Measurements from ENCODE around the gene RASGEF1B.
"Not testable (repeated sequence)": the region's sequence is repeated elsewhere in the genome, so short reads cannot be mapped to it uniquely, and the experiment has no call there.

Gene RASGEF1B

GRCh38 chr4:81418572-81418971 is 53.1 kb downstream of the RASGEF1B start:
- Histone ChIP-seq H3K36me3 (ENCODE audit: control insufficient read depth, insufficient read depth, low read length) (no peaks in the 10 kb centered on the region), H3K9ac (ENCODE audit: low read length) (no peak overlapping the region), H3K4me1 (ENCODE audit: control insufficient read depth, insufficient read depth, low read length) (no peaks in the 10 kb centered on the region), H3K27ac (ENCODE audit: low read depth, low read length) (no peak overlapping the region), H3K27me3 (ENCODE audit: control insufficient read depth, insufficient read depth, low read length) (no peaks in the 10 kb centered on the region), H3K4me3 (ENCODE audit: low read length) (no peak overlapping the region)

- Histone ChIP-seq H3K36me3 (ENCODE audit: control insufficient read depth, insufficient read depth, low read length) (no peaks in the 10 kb centered on the region), H3K27me3 (ENCODE audit: control insufficient read depth, insufficient read depth, low read length) (no peaks in the 10 kb centered on the region), H3K9ac (ENCODE audit: low read length) (no peak overlapping the region), H3K4me1 (ENCODE audit: control insufficient read depth, insufficient read depth, low read length) (no peaks in the 10 kb centered on the region), H3K27ac (ENCODE audit: low read depth, low read length) (no peak overlapping the region), H3K4me3 (ENCODE audit: low read length) (no peak overlapping the region)
Measured at GRCh38 chr4:81412946-81413495, 58.7 kb downstream of the RASGEF1B start.

GRCh38 chr4:81410680-81411079 is 61.0 kb downstream of the RASGEF1B start:
- Histone ChIP-seq H3K36me3 (ENCODE audit: control insufficient read depth, insufficient read depth, low read length) (no peaks in the 10 kb centered on the region), H3K4me1 (ENCODE audit: control insufficient read depth, insufficient read depth, low read length) (peaks cover under 1% of the 10 kb centered on the region), H3K9ac (ENCODE audit: low read length) (no peak overlapping the region), H3K27me3 (ENCODE audit: control insufficient read depth, insufficient read depth, low read length) (no peaks in the 10 kb centered on the region), H3K27ac (ENCODE audit: low read depth, low read length) (no peak overlapping the region), H3K4me3 (ENCODE audit: low read length) (no peak overlapping the region)

- H3K4me1 ChIP-seq (ENCODE audit: control insufficient read depth, insufficient read depth, low read length), result peaks cover 2% of the 10 kb centered on the region
- no peak overlapping the region for H3K27ac ChIP-seq (ENCODE audit: low read depth, low read length)
- H3K36me3 ChIP-seq (ENCODE audit: control insufficient read depth, insufficient read depth, low read length), result no peaks in the 10 kb centered on the region
- no peak overlapping the region for H3K9ac ChIP-seq (ENCODE audit: low read length)
- H3K4me3 ChIP-seq (ENCODE audit: low read length), result no peak overlapping the region
- H3K27me3 ChIP-seq (ENCODE audit: control insufficient read depth, insufficient read depth, low read length), result no peaks in the 10 kb centered on the region
Measured at GRCh38 chr4:81409836-81410235, 61.9 kb downstream of the RASGEF1B start.

- no peak overlapping the region for H3K9ac ChIP-seq (ENCODE audit: low read length)
- H3K27me3 ChIP-seq (ENCODE audit: control insufficient read depth, insufficient read depth, low read length), result no peaks in the 10 kb centered on the region
- no peaks in the 10 kb centered on the region for H3K36me3 ChIP-seq (ENCODE audit: control insufficient read depth, insufficient read depth, low read length)
- no peak overlapping the region for H3K4me3 ChIP-seq (ENCODE audit: low read length)
- H3K4me1 ChIP-seq (ENCODE audit: control insufficient read depth, insufficient read depth, low read length), result peaks cover 2% of the 10 kb centered on the region
- H3K27ac ChIP-seq (ENCODE audit: low read depth, low read length), result no peak overlapping the region
Measured at GRCh38 chr4:81408341-81408740, 63.4 kb downstream of the RASGEF1B start.

- Histone ChIP-seq H3K27me3 (ENCODE audit: control insufficient read depth, insufficient read depth, low read length) (no peaks in the 10 kb centered on the region), H3K9ac (ENCODE audit: low read length) (no peak overlapping the region), H3K36me3 (ENCODE audit: control insufficient read depth, insufficient read depth, low read length) (no peaks in the 10 kb centered on the region), H3K4me1 (ENCODE audit: control insufficient read depth, insufficient read depth, low read length) (peaks cover 2% of the 10 kb centered on the region), H3K4me3 (ENCODE audit: low read length) (no peak overlapping the region), H3K27ac (ENCODE audit: low read depth, low read length) (no peak overlapping the region)
Measured at GRCh38 chr4:81407726-81408125, 64.0 kb downstream of the RASGEF1B start.

- not testable (repeated sequence) for H3K4me1 ChIP-seq (ENCODE audit: control insufficient read depth, insufficient read depth, low read length); H3K9ac ChIP-seq (ENCODE audit: low read length); H3K27ac ChIP-seq (ENCODE audit: low read depth, low read length); H3K36me3 ChIP-seq (ENCODE audit: control insufficient read depth, insufficient read depth, low read length); H3K4me3 ChIP-seq (ENCODE audit: low read length); H3K27me3 ChIP-seq (ENCODE audit: control insufficient read depth, insufficient read depth, low read length)
Measured at GRCh38 chr4:81406481-81406880, 65.2 kb downstream of the RASGEF1B start.

GRCh38 chr4:81405900-81406401 is 65.8 kb downstream of the RASGEF1B start:
- H3K27me3 ChIP-seq (ENCODE audit: control insufficient read depth, insufficient read depth, low read length), result no peaks in the 10 kb centered on the region
- H3K27ac ChIP-seq (ENCODE audit: low read depth, low read length), result no peak overlapping the region
- H3K4me1 ChIP-seq (ENCODE audit: control insufficient read depth, insufficient read depth, low read length), result peaks cover 2% of the 10 kb centered on the region
- H3K4me3 ChIP-seq (ENCODE audit: low read length), result no peak overlapping the region
- no peak overlapping the region for H3K9ac ChIP-seq (ENCODE audit: low read length)
- H3K36me3 ChIP-seq (ENCODE audit: control insufficient read depth, insufficient read depth, low read length), result no peaks in the 10 kb centered on the region

GRCh38 chr4:81404741-81405140 is 67.0 kb downstream of the RASGEF1B start:
- no peak overlapping the region for H3K27ac ChIP-seq (ENCODE audit: low read depth, low read length)
- no peaks in the 10 kb centered on the region for H3K36me3 ChIP-seq (ENCODE audit: control insufficient read depth, insufficient read depth, low read length)

GRCh38 chr4:81404294-81404693 is 67.4 kb downstream of the RASGEF1B start:
- Histone ChIP-seq H3K27ac (ENCODE audit: low read depth, low read length) (no peak overlapping the region), H3K27me3 (ENCODE audit: control insufficient read depth, insufficient read depth, low read length) (no peaks in the 10 kb centered on the region), H3K9ac (ENCODE audit: low read length) (no peak overlapping the region), H3K36me3 (ENCODE audit: control insufficient read depth, insufficient read depth, low read length) (no peaks in the 10 kb centered on the region), H3K4me1 (ENCODE audit: control insufficient read depth, insufficient read depth, low read length) (peaks cover 2% of the 10 kb centered on the region), H3K4me3 (ENCODE audit: low read length) (no peak overlapping the region)

More at GRCh38 chr4:81404741-81405140, 67.0 kb downstream of the RASGEF1B start:
- H3K4me3 ChIP-seq (ENCODE audit: low read length), result no peak overlapping the region
- no peaks in the 10 kb centered on the region for H3K27me3 ChIP-seq (ENCODE audit: control insufficient read depth, insufficient read depth, low read length)
- H3K4me1 ChIP-seq (ENCODE audit: control insufficient read depth, insufficient read depth, low read length), result peaks cover 2% of the 10 kb centered on the region
- H3K9ac ChIP-seq (ENCODE audit: low read length), result no peak overlapping the region

GRCh38 chr4:81399306-81400086 is 72.2 kb downstream of the RASGEF1B start:
- no peak overlapping the region for H3K27ac ChIP-seq (ENCODE audit: low read depth, low read length)
- no peaks in the 10 kb centered on the region for H3K4me1 ChIP-seq (ENCODE audit: control insufficient read depth, insufficient read depth, low read length)
- no peak overlapping the region for H3K4me3 ChIP-seq (ENCODE audit: low read length)
- no peaks in the 10 kb centered on the region for H3K27me3 ChIP-seq (ENCODE audit: control insufficient read depth, insufficient read depth, low read length)
- H3K36me3 ChIP-seq (ENCODE audit: control insufficient read depth, insufficient read depth, low read length), result no peaks in the 10 kb centered on the region
- H3K9ac ChIP-seq (ENCODE audit: low read length), result no peak overlapping the region

GRCh38 chr4:81398379-81398778 is 73.3 kb downstream of the RASGEF1B start:
- H3K27ac ChIP-seq (ENCODE audit: low read depth, low read length), result no peak overlapping the region
- H3K27me3 ChIP-seq (ENCODE audit: control insufficient read depth, insufficient read depth, low read length), result no peaks in the 10 kb centered on the region
- H3K4me3 ChIP-seq (ENCODE audit: low read length), result no peak overlapping the region
- no peaks in the 10 kb centered on the region for H3K4me1 ChIP-seq (ENCODE audit: control insufficient read depth, insufficient read depth, low read length)
- no peak overlapping the region for H3K9ac ChIP-seq (ENCODE audit: low read length)
- no peaks in the 10 kb centered on the region for H3K36me3 ChIP-seq (ENCODE audit: control insufficient read depth, insufficient read depth, low read length)

- H3K27ac ChIP-seq (ENCODE audit: low read depth, low read length), result no peak overlapping the region
- H3K4me3 ChIP-seq (ENCODE audit: low read length), result no peak overlapping the region
- H3K36me3 ChIP-seq (ENCODE audit: control insufficient read depth, insufficient read depth, low read length), result no peaks in the 10 kb centered on the region
- H3K4me1 ChIP-seq (ENCODE audit: control insufficient read depth, insufficient read depth, low read length), result no peaks in the 10 kb centered on the region
- no peak overlapping the region for H3K9ac ChIP-seq (ENCODE audit: low read length)
- H3K27me3 ChIP-seq (ENCODE audit: control insufficient read depth, insufficient read depth, low read length), result no peaks in the 10 kb centered on the region
Measured at GRCh38 chr4:81397635-81398034, 74.1 kb downstream of the RASGEF1B start.
